GM19328 (cell line): ENCODE results near the gene SLAIN1.

Experiments used
- ATAC-seq: cut with Tn5 transposase; IDR thresholded peaks from one replicate; pipeline ENCODE4 v1.9.1; 2021; ENCODE audit warnings: mild to moderate bottlenecking, moderate library complexity; ENCODE audit not compliant: unreplicated experiment

SLAIN1 gene

GRCh38 chr13:77751513-77752456 lies 54.3 kb downstream of the SLAIN1 start:
- ATAC-seq: no peak

- no peak for ATAC-seq
Observed at GRCh38 chr13:77752512-77753069, 55.1 kb downstream of the SLAIN1 start.

- no peak for ATAC-seq
Observed at GRCh38 chr13:77760893-77761292, 63.4 kb downstream of the SLAIN1 start.

GRCh38 chr13:77767413-77767812 lies 69.9 kb downstream of the SLAIN1 start:
- ATAC-seq: no peak

- no peak for ATAC-seq
Observed at GRCh38 chr13:77774181-77774580, 76.7 kb downstream of the SLAIN1 start.

GRCh38 chr13:77776704-77777103 lies 79.2 kb downstream of the SLAIN1 start:
- no peak for ATAC-seq

GRCh38 chr13:77779552-77780272 lies 82.2 kb downstream of the SLAIN1 start:
- peak; percentile 62 for ATAC-seq

- ATAC-seq: no peak
Observed at GRCh38 chr13:77781808-77782207, 84.3 kb downstream of the SLAIN1 start.

- no peak for ATAC-seq
Observed at GRCh38 chr13:77784515-77784914, 87.0 kb downstream of the SLAIN1 start.

GRCh38 chr13:77786695-77787287 lies 89.3 kb downstream of the SLAIN1 start:
- no peak for ATAC-seq

- no peak for ATAC-seq
Observed at GRCh38 chr13:77789376-77789775, 91.9 kb downstream of the SLAIN1 start.

- no peak for ATAC-seq
Observed at GRCh38 chr13:77800219-77800618, 102.7 kb downstream of the SLAIN1 start.

- no peak for ATAC-seq
Observed at GRCh38 chr13:77806518-77806917, 109.0 kb downstream of the SLAIN1 start.

- no peak for ATAC-seq
Observed at GRCh38 chr13:77807431-77808135, 110.1 kb downstream of the SLAIN1 start.

- ATAC-seq: peak; percentile 76
Observed at GRCh38 chr13:77810430-77810829, 112.9 kb downstream of the SLAIN1 start.

- no peak for ATAC-seq
Observed at GRCh38 chr13:77810878-77811277, 113.4 kb downstream of the SLAIN1 start.

GRCh38 chr13:77811381-77811780 lies 113.9 kb downstream of the SLAIN1 start:
- ATAC-seq: no peak

GRCh38 chr13:77811981-77812380 lies 114.5 kb downstream of the SLAIN1 start:
- ATAC-seq: no peak
